ENCODE measurements around the gene ELOB. TPM values are rescaled to one million over a fixed set of nuclear protein-coding genes. Genes with fewer than 3 reads are reported as not detected.

ELOB gene
- total and polyA plus RNA-seq, 2 of the 13 experiments (the other 11 are each of a cell fraction or from before 2014, with no cell fraction given): 208 to 225 TPM

DNA sequence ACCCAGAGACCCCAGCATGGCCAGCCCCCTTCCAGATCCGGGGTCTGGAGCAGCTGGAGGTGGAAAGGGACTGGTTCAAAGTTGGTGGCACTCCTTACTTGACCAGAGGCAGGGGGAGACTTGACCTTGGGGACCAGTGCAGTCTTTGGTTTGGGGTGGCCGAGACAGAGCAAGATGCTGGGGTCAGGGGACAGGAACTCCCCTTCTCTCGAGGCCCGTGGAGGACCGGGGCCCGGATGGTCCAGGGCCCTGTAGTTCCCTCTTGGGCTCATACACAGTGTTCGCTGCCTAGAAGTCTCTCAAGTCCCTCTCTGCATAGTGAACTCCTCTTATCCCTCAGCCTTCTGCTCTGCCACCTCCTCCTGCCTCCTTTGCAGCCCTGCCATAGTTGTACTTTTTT lies 10.9 kb upstream of the ELOB start:
- peaks cover 18% of the 10 kb centered on the region for H3K4me1 ChIP-seq (ENCODE audit: insufficient read depth, low read length)
- ChIA-PET CTCF (ENCODE audit: low intra/inter-chr PET ratio, low total read pairs) (no interaction called here), POLR2A (interaction anchor here (1.2 kb wide), 1 partner anchor 11 kb away, joined by 3 read pairs; the partner anchor contains the start of gene ELOB)
- intact Hi-C loops (cut with micrococcal nuclease; ENCODE audit: unreplicated experiment): no loop called here
- H3K36me3 ChIP-seq (replicated peaks in 1 of 2; ENCODE audit: control insufficient read depth in 1 of 2, insufficient read depth in 2 of 2, low read length in 2 of 2): no peaks in the 10 kb centered on the region
- DNase-seq (ENCODE audit: low spot score): no peak
- ATAC-seq: no peak
- no peaks in the 10 kb centered on the region for H4K20me1 ChIP-seq (ENCODE audit: insufficient read depth, low read length)
- no peak overlapping the region for H3K9ac ChIP-seq (ENCODE audit: insufficient read depth, low read depth, low read length)
- no peaks in the 10 kb centered on the region for H3K79me2 ChIP-seq (ENCODE audit: insufficient read depth, low read length)
- no peak overlapping the region for H3K4me2 ChIP-seq (ENCODE audit: low read depth, low read length)
- H3K27me3 ChIP-seq (ENCODE audit: control insufficient read depth in 1 of 2, insufficient read depth in 2 of 2, low read length in 2 of 2): peaks cover 9 to 67% of the 10 kb centered on the region in 2 experiments; a peak in 4 of 5 replicates
- no peaks in the 10 kb centered on the region for H3K9me3 ChIP-seq (ENCODE audit: low read length)
- in situ Hi-C loops (cut with HindIII; ENCODE audit: extremely low pct_ligation_motif_present, low pct_unique_long_range_greater_than_20kb): loop anchor here (5.0 kb wide), 1 partner anchor 39 kb away; no protein-coding TSS in a partner anchor
- FAIRE-seq: no peak
- 28% methylated on average over 4 of the region's 7 CpGs for WGBS (ENCODE audit: low lambda C conversion rate)
- H3K4me3 ChIP-seq (replicated peaks in 1 of 3; ENCODE audit: insufficient read depth in 1 of 3, low read depth in 2 of 3, low read length in 3 of 3): no peak overlapping the region
- no peak overlapping the region for H2AFZ ChIP-seq (ENCODE audit: low read length)
- no TSS peak for BruUV-seq (replicated peaks)
- TF ChIP-seq ZNF329 (CRISPR knock-in tag; IDR thresholded peaks at IDR 0.05; ENCODE audit: low read depth) (no peak), ZXDC (CRISPR knock-in tag; IDR thresholded peaks at IDR 0.05) (no peak), ZNF780A (CRISPR knock-in tag; IDR thresholded peaks at IDR 0.05) (no peak), ZNF33A (CRISPR knock-in tag; IDR thresholded peaks at IDR 0.05; ENCODE audit: borderline replicate concordance) (no peak), ZSCAN25 (CRISPR knock-in tag; IDR thresholded peaks at IDR 0.05) (no peak), ZNF737 (CRISPR knock-in tag; IDR thresholded peaks at IDR 0.05; ENCODE audit: borderline replicate concordance) (no peak), CHCHD3 (CRISPR knock-in tag; IDR thresholded peaks at IDR 0.05) (no peak), ZNF143 (CRISPR knock-in tag; IDR thresholded peaks at IDR 0.05) (no peak), BORCS8-MEF2B (CRISPR knock-in tag; IDR thresholded peaks at IDR 0.05) (no peak), ZNF704 (CRISPR knock-in tag; IDR thresholded peaks at IDR 0.05; ENCODE audit: borderline replicate concordance) (no peak)
- TF ChIP-seq, protein P1, sequence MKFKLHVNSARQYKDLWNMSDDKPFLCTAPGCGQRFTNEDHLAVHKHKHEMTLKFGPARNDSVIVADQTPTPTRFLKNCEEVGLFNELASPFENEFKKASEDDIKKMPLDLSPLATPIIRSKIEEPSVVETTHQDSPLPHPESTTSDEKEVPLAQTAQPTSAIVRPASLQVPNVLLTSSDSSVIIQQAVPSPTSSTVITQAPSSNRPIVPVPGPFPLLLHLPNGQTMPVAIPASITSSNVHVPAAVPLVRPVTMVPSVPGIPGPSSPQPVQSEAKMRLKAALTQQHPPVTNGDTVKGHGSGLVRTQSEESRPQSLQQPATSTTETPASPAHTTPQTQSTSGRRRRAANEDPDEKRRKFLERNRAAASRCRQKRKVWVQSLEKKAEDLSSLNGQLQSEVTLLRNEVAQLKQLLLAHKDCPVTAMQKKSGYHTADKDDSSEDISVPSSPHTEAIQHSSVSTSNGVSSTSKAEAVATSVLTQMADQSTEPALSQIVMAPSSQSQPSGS (CRISPR knock-in tag; IDR thresholded peaks at IDR 0.05): no peak
- TF ChIP-seq, protein P2, sequence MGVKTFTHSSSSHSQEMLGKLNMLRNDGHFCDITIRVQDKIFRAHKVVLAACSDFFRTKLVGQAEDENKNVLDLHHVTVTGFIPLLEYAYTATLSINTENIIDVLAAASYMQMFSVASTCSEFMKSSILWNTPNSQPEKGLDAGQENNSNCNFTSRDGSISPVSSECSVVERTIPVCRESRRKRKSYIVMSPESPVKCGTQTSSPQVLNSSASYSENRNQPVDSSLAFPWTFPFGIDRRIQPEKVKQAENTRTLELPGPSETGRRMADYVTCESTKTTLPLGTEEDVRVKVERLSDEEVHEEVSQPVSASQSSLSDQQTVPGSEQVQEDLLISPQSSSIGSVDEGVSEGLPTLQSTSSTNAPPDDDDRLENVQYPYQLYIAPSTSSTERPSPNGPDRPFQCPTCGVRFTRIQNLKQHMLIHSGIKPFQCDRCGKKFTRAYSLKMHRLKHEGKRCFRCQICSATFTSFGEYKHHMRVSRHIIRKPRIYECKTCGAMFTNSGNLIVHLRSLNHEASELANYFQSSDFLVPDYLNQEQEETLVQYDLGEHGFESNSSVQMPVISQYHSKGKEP (CRISPR knock-in tag; IDR thresholded peaks at IDR 0.05): no peak
- H3K27ac ChIP-seq (ENCODE audit: extremely low read length, insufficient read depth, low read length): no peak overlapping the region

All from HepG2 (cell line).